Inflammatory macrophage treated with lipopolysaccharide for 1 hour (primary cell): ENCODE data around the gene ADGRB3.
"Not testable (repeated sequence)": the region's sequence is repeated elsewhere in the genome, so short reads cannot be mapped to it uniquely, and the experiment has no call there.

Experiments used
- DNase-seq, 2 donors: peaks; one replicate each; pipeline ENCODE4 v3.0.0-alpha.2; 2020 to 2022

ADGRB3 gene

DNA sequence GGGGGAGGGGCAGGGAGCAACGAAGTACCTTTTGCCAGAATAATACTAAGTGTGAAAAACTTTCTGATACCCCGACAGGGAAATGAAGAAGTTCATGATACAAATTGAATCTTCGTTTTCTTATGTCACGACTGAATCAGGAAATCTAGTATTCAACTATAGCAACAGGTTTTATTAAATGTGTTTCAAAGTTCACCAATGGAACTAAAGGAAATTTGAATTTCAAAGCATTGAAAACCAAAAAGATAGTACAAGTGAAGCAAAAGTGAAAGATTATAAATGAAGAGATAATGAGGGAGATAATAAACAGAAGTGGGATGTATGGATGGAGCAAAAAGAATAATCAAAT, 333.2 kb downstream of the ADGRB3 start:
- no peak for DNase-seq

DNA sequence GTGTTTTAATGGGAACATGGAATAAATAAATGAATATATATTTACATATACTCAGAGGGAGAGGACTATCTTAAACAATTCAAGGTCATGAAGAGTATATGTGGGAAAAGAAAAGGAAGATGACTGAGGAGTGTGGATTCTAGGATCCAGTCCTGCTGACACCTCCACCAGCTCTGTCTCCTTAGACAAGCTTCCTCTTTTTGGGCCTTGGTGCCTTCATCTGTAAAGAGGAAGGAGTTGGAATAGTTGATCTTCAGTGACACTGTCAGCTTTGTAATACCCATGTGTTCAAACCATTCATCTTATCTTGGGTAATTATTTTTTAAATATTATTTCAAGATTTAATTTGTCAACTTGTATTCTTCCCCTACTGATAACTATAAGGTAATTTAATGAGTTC, 338.0 kb downstream of the ADGRB3 start:
- DNase-seq = peak; percentile 11 to 25

DNA sequence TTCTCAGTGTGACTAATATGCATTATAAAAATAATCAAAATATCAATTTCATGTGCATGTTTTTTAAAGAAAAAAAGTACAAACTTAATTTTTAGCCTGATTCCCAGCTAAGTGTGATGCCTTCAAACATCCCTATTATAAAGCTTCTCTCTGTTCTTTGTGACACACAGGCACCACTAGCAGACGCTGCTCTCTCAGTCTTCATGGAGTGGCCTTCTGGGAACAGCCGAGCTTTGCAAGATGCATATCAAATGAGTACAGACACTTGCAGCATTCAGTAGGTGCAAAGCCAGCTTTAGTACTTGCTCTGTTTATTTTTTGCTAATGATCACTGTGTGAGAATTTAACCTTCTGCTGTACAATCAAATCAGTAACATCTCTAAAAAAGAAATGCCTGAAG, 340.0 kb downstream of the ADGRB3 start:
- no peak for DNase-seq

DNA sequence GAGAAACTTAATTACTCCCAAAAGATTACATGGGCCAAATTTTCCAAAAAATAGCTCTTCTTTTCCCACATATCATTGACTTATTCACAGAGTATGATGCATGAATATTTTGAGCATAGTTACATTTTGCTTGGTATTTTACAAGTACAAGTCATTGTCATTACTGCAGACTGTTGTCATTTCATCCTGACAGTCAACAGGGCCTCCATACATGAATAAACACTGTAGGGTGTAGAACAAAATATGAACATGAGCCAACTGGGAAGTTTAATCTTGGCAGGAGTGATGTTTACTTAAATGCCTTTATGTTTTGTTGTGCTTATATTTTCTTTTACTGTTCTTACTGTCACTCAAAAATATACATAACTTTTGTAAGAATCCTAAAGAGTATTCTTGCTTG, 340.7 kb downstream of the ADGRB3 start:
- DNase-seq = no peak

DNA sequence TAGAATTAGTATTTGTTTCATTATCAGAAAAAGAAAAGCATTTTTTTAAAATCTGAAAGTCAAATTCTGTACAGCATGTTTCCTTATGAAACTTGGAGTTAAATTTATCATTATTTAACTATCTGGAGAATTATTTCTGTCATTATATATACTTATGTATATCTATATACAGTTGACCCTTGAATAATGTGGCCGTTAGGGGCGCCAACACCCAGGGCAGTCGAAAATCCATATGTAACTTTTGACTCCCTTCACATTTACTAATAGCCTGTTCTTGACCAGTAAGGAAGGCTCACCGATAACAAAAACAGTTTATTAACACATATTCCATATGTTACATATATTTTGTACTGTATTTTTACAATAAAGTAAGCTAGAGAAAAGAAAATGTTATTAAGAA, 341.2 kb downstream of the ADGRB3 start:
- no peak for DNase-seq

DNA sequence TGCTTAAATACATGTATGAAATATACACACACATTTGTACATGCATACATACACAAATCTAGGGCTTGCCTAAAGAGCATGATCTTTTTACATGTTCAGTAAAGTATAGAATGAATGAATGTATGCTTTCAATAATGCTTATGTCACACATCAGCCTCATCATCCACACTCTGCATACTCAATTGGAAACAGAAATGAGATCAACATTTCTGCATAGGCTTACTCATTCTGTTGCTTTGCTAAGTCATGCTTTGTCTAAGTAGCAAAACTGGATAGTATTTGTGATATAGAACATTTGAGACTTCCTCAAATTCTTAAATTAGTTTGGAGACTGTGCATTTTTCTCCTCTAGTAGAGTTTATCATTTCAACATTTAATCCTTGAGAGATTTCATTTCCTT, 343.3 kb downstream of the ADGRB3 start:
- DNase-seq = no peak

DNA sequence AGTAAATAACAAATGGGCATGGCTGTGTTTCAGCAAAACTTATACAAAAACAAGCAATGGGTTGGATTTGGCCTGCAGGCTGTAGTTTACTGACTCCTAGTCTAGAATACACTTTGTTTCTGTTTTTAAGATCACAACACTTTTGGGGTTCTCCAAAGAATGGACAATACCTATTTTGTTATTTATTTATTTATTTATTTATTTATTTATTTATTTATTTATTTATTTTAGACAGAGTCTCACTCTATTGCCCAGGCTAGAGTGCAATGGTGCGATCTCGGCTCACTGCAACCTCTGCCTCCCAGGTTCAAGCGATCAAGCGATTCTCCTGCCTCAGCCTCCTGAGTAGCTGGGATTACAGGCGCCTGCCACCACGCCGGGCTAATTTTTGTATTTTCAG, 346.6 kb downstream of the ADGRB3 start:
- DNase-seq = not testable (repeated sequence)

DNA sequence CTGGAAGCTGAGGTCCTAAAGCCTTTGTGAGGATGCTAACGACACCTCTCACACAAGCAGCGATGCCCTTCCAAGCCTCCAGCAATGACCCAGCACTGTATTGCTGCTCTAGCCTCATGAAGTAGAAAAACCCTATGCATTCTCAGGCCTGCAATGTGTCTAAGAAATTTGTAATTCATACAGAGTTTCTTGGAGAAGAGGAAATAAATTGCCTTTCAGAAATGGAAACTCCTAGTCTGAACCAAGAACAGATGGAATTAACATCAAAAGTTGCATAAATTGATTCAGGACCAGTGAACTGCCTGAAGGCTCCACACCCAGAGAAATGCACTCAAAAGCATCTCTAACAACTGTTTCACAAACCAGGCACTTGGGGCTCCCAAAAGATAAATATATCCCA, 353.6 kb downstream of the ADGRB3 start:
- no peak for DNase-seq

DNA sequence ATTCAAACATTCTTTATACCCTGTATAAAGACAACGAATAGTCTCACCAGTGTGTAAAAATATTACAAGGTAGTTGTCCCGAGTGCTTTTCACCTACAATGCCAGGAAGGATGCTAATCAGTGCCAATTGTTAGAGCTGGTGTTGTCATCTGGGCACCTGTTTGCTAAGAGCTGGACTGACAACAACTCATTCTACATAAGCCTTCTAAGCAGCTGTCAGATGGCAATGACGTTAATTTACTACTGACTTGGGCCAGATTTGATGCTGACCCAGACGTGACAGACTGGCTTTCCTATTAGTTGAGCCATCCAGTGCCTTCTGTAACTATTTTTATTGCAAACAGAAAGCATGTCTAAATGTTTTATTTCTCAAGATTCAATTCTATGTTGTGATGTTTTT, 355.2 kb downstream of the ADGRB3 start:
- no peak for DNase-seq

DNA sequence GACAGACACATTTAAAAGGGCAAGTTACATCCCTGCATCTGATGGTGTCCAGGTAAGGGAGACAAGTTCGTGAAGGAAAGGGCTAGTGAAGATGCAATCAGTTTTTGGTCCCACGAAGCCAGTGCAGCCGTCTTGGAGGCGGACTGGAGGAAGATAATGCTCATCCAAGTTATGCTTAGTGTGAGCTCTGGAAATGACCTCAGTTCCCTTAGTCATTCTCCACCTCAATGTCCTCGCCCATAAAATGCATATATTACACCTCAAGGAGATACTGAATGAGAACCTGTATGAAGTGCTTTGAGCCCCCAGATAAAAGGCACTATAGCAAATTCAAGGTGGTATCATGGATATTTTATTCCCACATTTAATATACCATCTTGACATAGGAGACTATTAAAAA, 358.8 kb downstream of the ADGRB3 start:
- DNase-seq = no peak

DNA sequence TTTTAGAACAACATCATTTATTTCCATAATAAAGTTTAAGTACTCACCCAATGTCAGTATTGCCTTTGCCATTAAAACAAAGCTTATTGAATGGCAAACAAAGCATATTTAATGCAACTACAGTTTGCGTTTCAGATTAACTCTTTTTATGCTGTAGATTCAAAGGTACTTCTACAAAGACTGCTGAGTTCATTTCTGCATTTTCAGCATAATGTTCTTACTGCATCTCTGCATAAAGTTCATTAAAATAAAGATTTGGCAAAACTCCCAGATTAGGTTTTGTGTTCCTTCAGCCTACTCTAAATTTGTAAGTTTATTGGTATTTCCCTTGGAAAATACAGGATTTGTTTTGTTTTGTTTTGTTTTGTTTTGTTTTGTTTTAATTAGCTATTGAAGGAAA, 359.4 kb downstream of the ADGRB3 start:
- DNase-seq = no peak

DNA sequence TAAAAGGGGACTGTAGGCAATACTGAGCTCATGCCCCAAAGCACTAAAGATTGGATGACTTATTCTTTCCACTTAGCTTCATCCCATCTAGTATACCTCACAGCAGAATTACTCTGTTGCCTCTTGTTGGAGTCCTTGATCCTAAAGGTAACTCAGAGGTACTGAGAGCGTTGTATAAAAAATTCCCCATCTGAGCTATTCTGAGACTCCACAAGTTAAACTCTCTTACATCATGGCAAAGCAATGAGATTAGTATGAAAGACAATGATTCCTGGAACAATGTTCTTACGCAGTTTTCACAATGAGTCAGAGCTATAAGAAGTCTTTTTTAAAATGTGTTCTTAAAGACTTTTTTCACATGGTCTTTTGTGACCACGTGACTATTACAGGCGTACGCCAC, 370.1 kb downstream of the ADGRB3 start:
- no peak for DNase-seq

DNA sequence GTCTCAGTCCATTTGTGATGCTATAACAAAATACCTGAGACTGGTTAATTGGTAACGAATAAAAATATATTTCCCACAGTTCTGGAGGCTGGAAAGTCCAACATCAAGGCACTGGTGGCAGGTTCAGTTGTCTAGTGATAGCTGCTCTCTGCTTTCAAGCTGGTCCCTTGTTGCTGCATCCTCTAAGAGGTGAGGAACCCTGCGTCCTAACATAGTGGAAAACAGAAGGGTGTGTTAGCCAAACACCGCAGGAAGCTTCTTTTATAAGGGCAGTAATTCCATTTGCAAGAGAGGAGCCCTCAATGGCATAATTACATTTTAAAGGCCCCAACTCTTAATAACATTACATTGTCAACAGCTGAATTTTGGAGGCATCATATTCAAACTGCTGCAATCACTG, 372.7 kb downstream of the ADGRB3 start:
- no peak for DNase-seq

DNA sequence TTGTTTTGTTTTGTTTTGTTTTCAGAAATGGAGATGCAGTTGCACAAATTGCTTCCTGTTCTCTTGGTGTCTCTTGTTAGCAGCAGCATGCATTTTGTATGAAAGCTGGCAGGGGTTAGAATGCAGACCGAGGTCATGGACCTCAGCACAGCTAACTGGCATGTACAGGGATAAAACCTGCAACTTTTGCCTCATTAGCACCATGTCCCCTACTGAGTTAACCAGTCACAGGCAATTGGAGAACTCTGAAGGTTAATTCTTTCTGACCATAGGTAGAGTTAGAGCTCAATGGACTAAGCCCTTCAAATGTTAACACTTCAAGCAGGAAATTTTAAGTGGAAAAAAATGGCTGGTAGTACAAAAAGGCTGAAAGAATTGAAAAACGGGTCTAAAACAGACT, 377.1 kb downstream of the ADGRB3 start:
- DNase-seq = no peak

DNA sequence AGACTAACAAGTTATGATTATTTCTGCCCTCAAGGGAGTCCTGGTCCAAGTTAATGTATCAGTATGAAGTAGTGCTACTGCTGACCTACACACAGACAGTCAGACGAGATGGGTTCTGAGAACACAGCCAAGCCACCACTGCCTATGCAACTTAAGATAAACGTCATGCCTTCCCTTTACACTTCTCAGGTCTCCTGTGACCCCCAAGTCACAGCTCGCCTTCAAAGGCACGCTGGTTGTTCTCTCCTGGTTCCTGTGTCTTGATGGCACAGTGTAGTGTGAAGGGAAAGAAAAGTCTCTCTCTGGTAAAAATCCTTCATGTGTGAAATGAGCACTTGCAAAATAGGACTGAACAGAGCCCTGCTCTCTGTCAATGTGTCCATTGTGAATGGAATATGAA, 377.8 kb downstream of the ADGRB3 start:
- no peak for DNase-seq

DNA sequence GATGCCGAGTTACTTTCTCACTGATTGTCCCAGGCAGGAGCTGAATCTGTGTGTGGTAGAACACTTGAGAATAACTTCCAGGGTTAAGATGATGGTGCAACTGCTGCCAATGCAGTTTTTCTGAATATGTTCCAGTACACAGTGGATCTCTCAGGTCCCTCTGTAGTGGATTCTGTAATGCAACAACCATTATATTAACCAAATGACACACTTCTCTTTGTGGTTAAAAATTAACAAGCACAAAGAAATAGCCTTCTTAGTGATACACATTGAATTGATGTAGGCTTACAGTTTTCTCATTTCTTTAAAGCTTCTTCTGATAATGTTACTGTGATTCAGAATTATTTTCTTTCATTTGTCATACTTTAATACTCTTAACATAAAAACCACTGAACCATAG, 383.8 kb downstream of the ADGRB3 start:
- no peak for DNase-seq

DNA sequence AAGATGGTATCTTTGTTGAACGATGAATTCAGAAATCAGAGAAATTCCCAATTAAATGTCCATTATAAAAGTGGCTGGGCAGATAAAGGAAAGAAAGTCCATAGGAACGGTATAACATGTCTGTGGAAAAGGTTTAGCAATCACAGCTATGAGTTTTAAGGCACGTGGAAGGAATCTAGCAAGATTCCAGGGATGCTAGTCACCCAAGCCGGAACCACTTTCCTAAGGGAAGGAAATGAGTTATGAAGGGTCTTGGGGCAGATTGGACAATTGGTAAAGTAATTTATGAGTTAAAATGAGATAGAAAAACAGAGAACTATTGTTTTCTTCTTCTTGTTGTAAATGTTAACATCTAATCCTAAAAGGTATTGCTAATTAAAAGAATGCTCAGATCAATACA, 384.8 kb downstream of the ADGRB3 start:
- DNase-seq = no peak

DNA sequence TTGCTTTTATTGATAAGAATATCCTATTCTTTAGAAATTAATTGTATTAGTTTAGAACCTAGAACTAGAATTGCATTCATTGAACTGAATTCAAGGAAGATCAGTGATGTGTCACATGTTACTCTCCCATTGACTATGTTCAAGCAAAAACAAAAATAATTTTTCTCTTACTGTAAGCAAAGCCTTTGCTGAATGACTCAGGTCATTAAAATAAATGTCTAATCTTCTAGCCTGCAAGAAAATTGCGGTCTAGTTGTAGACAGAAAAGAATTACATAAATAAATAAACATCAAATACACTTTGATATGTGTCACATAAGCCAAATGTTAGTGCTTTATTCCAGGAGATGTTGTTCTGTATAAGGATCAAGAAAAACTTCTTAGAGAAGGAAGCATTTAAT, 387.9 kb downstream of the ADGRB3 start:
- no peak for DNase-seq

DNA sequence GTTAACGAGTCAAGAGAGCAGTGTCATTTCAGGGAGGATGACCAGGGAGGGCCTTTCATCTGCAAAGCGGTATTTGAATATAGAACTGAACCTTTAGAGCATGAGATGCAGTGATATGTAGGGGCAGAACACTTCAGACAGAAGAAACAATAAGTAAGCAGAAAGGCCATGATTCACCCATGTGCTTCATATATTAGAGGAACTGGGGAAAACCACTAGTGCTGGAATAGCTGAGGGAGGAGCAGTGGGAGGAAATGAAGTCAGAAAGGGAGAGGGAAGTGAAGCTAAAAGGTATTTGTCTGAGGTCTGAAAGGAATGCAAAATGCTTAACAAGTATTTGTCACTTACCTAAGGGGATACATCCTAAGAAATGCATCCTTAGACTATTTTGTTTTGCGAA, 391.2 kb downstream of the ADGRB3 start:
- peak; percentile 18 to 28 for DNase-seq

DNA sequence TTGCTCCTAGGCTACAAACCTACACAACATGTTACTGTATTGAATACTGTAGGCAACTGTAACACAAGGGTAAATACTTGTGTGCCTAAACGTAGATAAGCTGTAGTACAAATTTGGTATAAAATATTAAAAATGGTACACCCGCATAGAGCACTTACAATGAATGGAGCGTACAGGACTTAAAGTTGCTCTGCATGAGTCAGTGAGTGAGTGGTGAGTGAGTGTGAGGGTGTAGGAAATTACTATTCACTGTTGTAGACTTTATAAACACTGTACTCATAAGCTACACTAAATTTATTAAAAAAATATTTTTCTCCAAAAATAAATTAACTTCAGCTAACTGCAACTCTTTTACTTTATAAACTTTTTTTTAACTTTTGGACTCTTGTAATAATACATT, 391.6 kb downstream of the ADGRB3 start:
- DNase-seq = no peak

DNA sequence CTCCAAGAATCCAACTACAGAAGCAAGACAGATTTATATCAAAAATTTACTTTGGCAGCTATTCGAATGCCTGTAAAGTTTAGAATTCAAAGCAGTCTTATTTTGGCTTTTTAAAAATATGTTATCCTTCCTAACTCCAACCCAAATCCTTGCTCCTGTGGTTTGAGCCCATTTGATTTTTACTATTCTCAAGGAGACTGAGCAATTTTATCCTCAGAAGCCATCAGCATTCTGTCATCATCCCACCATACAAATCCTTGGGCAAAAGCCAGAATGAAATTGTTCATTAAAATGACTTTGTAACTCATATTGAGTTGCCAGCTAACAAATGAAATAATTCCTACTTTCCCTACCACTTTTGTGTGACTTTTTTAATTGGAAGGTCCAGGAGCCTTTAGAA, 392.8 kb downstream of the ADGRB3 start:
- DNase-seq = no peak

DNA sequence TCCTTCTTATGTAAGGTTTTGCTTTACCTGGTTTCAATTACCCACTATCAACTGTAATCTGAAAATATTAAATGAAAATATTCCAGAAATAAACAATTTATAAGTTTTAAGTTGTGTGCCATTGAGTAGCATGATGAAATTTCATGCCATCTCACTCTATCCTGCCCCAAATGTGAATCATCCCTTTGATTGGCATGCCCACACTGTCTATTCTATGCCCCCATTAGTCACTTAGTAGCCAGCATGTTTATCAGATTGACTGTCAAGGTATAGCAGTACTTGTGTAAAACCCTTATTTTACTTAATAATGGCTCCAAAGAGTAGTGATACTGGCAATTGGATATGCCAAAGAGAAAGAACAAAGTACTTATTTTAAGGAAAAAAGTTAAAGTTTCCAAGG, 403.8 kb downstream of the ADGRB3 start:
- DNase-seq = no peak

DNA sequence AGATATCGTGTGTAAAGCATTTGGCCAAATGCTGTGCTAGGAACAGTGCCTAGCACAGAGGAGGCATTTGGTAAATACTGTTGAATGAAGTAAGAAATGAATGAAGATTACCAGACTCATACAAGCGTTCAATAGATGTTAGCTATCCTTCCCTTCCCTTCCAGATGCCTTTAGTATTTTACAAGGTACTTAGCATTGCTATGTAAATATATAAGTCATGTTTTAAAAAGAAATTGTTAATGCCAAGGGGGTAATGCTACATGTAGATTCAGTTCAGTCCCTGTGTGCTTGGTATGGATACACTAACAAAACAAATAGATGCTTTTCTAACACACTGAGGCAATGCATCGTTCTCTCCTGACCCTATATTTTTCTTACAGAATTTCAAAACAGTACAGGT, 407.2 kb downstream of the ADGRB3 start:
- DNase-seq = no peak

DNA sequence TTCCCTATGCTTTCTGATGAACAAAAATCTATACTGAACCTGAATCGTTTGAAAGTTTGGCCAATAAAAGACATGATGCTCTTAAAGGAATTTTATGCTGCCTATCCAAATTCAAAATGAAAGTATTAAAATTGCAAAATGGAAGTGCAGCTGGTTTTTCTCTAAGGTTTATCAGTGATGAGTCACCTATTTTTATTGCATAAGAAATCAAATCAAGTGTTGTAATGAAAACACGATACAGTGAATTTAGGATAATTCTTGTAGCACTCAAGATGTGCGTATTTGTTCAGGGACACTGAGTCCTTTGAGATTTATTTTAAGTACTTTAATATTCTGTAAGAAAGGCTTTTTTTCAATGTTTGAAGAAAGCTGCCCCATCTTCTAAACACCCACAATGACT, 409.5 kb downstream of the ADGRB3 start:
- no peak for DNase-seq

DNA sequence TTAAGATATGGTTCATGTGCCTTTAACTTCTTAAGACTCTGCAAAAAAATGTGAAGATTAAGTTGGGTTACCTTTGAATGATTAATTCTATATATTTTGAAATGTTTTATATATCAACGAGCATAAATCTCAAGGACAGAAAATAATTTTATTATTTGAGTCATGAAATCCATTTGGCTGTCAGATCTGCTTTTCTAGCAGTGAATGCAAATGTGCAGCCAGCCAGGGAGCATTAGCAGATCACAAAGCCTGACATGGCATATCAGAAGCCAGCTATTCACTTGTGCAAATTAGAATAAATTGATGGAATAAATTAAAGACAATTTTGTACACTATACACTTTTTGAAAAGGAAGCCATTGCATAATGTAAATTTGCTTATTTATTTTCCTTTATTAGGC, 424.3 kb downstream of the ADGRB3 start:
- DNase-seq = no peak

DNA sequence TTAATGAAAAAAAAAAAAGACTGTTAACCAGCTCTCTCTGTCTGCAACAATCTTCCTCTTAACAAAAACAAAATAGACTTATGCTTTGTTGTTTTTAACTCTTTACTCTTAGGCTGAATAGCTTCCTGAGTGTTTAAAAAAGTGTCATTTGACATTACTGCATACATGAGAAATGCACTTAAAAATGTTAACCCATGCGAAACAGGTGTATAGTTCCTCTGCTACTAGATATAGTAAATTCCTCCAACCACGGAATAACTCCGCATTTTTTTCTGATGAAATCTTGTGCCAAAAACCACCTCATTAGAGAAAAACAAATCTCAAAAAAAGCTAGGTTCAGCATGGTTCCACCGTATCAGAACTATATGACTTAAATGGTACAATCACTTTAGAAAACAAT, 426.0 kb downstream of the ADGRB3 start:
- DNase-seq = no peak

DNA sequence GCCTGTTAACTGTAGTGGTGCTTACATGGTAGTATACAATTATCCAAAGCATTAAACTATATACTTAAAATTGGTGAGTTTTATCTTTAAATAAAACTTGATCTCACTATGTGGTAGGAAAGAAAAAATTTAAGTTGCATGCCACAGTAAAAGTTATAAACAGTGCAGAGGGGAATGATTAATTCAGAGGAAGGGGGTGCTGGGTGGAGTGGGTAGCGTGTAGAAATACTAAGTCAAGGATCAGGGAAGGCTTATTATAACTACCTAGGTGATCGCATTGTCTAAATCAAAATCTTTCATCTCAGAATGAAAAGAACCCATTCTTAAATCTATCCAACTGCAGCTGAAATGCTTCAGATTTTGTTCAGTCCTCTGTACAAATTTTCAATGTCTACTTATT, 428.3 kb downstream of the ADGRB3 start:
- no peak for DNase-seq
